ENCODE measurements around the gene SVIL.

- TF ChIP-seq CTCF (conservative IDR thresholded peaks at IDR 0.05; ENCODE audit: low read length) = no peak
- no peak for TF ChIP-seq EZH2phosphoT487 (IDR thresholded peaks at IDR 0.05; ENCODE audit: borderline replicate concordance, low read depth, low read length)
Observed at GRCh38 chr10:29595636-29596225, 39.0 kb downstream of the SVIL start.
